ENCODE results near the gene FAM13B.
"Not testable (repeated sequence)": the region's sequence is repeated elsewhere in the genome, so short reads cannot be mapped to it uniquely, and the experiment has no call there.

FAM13B gene

DNA sequence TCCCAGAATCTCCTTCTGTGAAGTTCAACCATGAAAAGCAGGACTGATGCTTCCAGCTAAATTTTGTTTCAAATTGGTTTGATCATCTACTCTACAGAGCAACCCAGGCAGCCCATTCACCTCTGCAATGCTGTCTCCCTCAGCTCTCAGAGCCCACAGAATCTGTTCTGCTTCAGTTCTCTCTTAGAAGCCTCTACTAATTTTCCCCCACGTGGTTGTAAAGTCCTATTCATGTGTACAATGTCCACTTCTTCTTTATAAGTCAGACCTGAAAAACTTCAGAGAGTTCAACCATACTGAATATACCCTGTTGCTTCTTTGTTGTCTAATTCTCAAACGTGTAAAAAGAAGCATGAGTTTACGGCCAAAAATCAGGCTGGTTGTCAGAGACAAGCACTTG is 21.3 kb upstream of the FAM13B start:
- Histone ChIP-seq H3K27me3 (peaks cover 20% of the 10 kb centered on the region), H3K36me3 (no peaks in the 10 kb centered on the region), H3K4me3 (ENCODE audit: low read depth in 1 of 2, low read length in 1 of 2) (no peak overlapping the region), H3K9me3 (no peaks in the 10 kb centered on the region), H3K4me1 (ENCODE audit: control insufficient read depth in 1 of 2, insufficient read depth in 1 of 2, low read depth in 1 of 2, low read length in 1 of 2) (no peaks in the 10 kb centered on the region), H3K27ac (no peak overlapping the region)
- TF ChIP-seq, protein P1, sequence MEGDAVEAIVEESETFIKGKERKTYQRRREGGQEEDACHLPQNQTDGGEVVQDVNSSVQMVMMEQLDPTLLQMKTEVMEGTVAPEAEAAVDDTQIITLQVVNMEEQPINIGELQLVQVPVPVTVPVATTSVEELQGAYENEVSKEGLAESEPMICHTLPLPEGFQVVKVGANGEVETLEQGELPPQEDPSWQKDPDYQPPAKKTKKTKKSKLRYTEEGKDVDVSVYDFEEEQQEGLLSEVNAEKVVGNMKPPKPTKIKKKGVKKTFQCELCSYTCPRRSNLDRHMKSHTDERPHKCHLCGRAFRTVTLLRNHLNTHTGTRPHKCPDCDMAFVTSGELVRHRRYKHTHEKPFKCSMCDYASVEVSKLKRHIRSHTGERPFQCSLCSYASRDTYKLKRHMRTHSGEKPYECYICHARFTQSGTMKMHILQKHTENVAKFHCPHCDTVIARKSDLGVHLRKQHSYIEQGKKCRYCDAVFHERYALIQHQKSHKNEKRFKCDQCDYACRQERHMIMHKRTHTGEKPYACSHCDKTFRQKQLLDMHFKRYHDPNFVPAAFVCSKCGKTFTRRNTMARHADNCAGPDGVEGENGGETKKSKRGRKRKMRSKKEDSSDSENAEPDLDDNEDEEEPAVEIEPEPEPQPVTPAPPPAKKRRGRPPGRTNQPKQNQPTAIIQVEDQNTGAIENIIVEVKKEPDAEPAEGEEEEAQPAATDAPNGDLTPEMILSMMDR (IDR thresholded peaks at IDR 0.05): no peak

DNA sequence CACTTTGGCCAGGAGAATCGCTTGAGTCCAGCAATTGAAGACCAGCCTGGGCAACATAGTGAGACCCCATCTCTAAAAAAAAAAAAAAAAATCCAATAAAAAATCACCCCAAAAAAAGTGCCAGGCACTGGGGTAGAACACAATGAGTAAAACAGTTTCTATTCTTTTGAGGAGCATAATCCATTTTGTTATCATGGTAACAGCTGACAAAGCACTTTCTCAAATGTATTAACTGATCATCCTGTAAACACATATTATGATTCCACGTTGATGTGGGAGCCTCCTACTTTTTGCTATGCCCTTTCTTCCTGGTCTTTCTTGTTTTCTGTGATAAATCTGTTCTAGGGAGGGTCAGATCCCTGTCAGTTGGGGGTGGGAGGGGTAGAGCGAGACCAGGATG is 20.7 kb upstream of the FAM13B start:
- no peaks in the 10 kb centered on the region for H3K4me1 ChIP-seq (ENCODE audit: control insufficient read depth in 1 of 2, insufficient read depth in 1 of 2, low read depth in 1 of 2, low read length in 1 of 2)
- H3K9me3 ChIP-seq: no peaks in the 10 kb centered on the region
- TF ChIP-seq, protein P1 (IDR thresholded peaks at IDR 0.05): no peak
- no peaks in the 10 kb centered on the region for H3K36me3 ChIP-seq
- no peak overlapping the region for H3K27ac ChIP-seq
- H3K4me3 ChIP-seq (ENCODE audit: low read depth in 1 of 2, low read length in 1 of 2): no peak overlapping the region
- peaks cover 20% of the 10 kb centered on the region for H3K27me3 ChIP-seq

DNA sequence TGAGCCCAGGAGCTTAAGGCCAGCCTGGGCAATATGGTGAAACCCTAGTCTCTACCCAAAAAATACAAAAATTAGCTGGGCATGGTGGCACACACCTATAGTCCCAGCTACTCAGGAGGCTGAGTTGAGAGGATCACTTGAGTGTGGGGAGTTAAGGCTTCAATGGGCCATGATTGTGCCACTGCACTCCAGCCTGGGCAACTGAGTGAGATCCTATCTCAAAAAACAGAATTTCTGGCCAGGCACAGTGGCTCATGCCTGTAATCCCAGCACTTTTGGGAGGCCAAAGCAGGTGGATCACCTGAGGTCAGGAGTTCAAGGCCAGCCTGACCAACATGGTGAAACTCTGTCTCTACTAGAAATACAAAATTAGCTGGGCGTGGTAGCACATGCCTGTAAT is 19.8 kb upstream of the FAM13B start:
- peaks cover 20% of the 10 kb centered on the region for H3K27me3 ChIP-seq
- not testable (repeated sequence) for H3K9me3 ChIP-seq; H3K4me1 ChIP-seq (ENCODE audit: control insufficient read depth in 1 of 2, insufficient read depth in 1 of 2, low read depth in 1 of 2, low read length in 1 of 2); H3K4me3 ChIP-seq (ENCODE audit: low read depth in 1 of 2, low read length in 1 of 2); H3K27ac ChIP-seq; H3K36me3 ChIP-seq

DNA sequence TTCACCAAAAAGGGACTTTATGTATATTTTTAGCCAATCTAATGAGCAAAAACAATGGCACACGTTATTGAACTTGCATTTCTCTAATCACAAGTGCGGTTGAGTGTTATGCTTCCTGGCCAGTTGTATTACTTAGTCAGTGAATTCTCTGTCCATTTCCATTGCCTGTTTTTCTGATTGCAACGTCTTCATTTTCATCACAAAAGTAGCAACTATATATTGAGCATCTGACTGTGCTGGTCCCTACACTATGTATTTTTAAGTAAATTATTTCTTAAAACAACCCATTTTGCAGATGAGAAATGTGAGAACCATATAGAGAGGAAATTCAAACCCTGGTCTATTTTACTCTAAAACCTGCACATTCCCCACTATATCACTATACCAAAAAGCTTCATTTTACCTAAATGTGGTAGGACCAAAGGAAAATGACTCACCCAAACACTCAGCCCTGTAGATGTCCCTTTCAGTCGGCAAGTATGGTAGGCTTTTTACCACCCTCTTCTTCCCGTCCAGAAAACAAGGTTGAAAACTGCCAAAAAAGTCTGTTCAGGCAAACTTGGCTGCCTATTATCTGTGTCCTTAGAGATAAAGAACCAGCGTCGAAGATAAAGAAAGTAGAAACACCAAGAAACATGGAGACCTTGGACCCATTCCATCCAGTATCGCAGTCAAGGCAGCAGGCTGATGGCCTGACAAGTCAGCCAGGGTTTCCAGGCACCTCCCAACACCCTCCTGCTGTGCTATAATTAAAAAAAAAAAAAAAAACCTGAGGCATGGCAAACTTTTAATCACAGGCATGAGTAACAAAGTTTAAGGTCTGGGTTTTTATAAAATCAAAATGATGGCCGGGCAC is 18.8 kb upstream of the FAM13B start:
- no peak overlapping the region for H3K27ac ChIP-seq
- peaks cover 20% of the 10 kb centered on the region for H3K27me3 ChIP-seq
- no peaks in the 10 kb centered on the region for H3K36me3 ChIP-seq
- H3K9me3 ChIP-seq: no peaks in the 10 kb centered on the region
- H3K4me1 ChIP-seq (ENCODE audit: control insufficient read depth in 1 of 2, insufficient read depth in 1 of 2, low read depth in 1 of 2, low read length in 1 of 2): no peaks in the 10 kb centered on the region
- TF ChIP-seq, protein P1 (IDR thresholded peaks at IDR 0.05): no peak
- H3K4me3 ChIP-seq (ENCODE audit: low read depth in 1 of 2, low read length in 1 of 2): no peak overlapping the region

DNA sequence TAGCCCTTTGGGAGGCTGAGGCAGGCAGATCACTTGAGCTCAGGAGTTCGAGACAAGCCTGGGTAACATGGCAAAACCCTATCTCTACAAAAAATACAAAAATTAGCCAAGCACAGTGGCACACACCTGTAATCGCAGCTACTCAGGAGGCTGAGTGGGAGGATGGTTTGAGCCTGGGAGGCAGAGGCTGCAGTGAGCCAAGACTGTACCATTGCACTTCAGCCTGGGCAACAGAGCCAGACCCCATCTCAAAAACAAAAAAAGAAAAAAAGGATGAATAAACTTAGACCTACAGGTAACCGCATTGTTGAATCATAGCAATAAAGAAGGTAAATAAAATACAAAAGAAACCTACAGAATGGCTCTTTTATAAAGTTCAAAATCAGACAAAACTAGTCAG is 12.4 kb upstream of the FAM13B start:
- not testable (repeated sequence) for H3K27me3 ChIP-seq; H3K36me3 ChIP-seq; H3K27ac ChIP-seq; H3K9me3 ChIP-seq; H3K4me3 ChIP-seq (ENCODE audit: low read depth in 1 of 2, low read length in 1 of 2)
- peaks cover 22 to 23% of the 10 kb centered on the region in 2 experiments for H3K4me1 ChIP-seq (ENCODE audit: control insufficient read depth in 1 of 2, insufficient read depth in 1 of 2, low read depth in 1 of 2, low read length in 1 of 2)

DNA sequence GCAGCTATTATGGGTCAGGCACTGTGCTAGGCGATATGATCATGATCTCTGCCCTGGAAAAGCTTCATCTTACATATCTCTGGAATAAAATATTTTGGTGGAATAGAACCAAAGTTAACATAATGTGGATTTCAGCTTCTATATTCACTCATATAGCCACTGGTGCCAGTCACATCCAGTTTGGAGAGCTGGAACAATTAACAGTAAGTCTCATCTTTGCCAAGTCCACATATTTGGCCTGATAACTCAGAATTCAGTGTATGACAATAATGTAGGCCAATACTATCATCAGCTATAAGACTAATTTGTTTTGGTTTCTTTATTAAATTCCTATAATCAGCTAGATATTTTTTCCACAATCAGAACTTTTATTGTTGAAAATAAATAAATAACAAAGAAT is 5.9 kb upstream of the FAM13B start:
- Histone ChIP-seq H3K27ac (no peak overlapping the region), H3K4me3 (ENCODE audit: low read depth in 1 of 2, low read length in 1 of 2) (no peak overlapping the region), H3K4me1 (ENCODE audit: control insufficient read depth in 1 of 2, insufficient read depth in 1 of 2, low read depth in 1 of 2, low read length in 1 of 2) (peaks cover 29 to 33% of the 10 kb centered on the region in 2 experiments), H3K27me3 (no peaks in the 10 kb centered on the region), H3K9me3 (no peaks in the 10 kb centered on the region), H3K36me3 (no peaks in the 10 kb centered on the region)
- TF ChIP-seq, protein P1 (IDR thresholded peaks at IDR 0.05): no peak
